ENCODE results near the gene WDR4. TPM values are rescaled to one million over a fixed set of nuclear protein-coding genes. Genes with fewer than 3 reads are reported as not detected.
"Not testable (repeated sequence)": the region's sequence is repeated elsewhere in the genome, so short reads cannot be mapped to it uniquely, and the experiment has no call there.

The WDR4 gene
- total RNA-seq, 1 donor from 2014 or later, result 22.5 TPM

GRCh38 chr21:42892582-42892930 lies 13.2 kb upstream of the WDR4 start:
- TF ChIP-seq CTCF (IDR thresholded peaks at IDR 0.05; ENCODE audit: unreplicated experiment), result no peak

GRCh38 chr21:42887326-42887725 lies 8.0 kb upstream of the WDR4 start:
- Mint-ChIP-seq H3K4me3 (ENCODE audit: low read depth) (no peak overlapping the region), H3K4me1 (ENCODE audit: low read depth) (peaks cover 1% of the 10 kb centered on the region), H3K36me3 (ENCODE audit: insufficient read depth) (no peaks in the 10 kb centered on the region), H3K9me3 (ENCODE audit: low read depth) (no peaks in the 10 kb centered on the region), H3K27me3 (no peaks in the 10 kb centered on the region), H3K27ac (no peak overlapping the region)
- DNase-seq (ENCODE audit: low spot score, unreplicated experiment), result no peak
- no peak for TF ChIP-seq CTCF (IDR thresholded peaks at IDR 0.05; ENCODE audit: unreplicated experiment)

More at GRCh38 chr21:42892582-42892930, 13.2 kb upstream of the WDR4 start:
- no peak for DNase-seq (ENCODE audit: low spot score, unreplicated experiment)
- H3K4me1 Mint-ChIP-seq (ENCODE audit: low read depth), result peaks cover 5% of the 10 kb centered on the region
- no peaks in the 10 kb centered on the region for H3K9me3 Mint-ChIP-seq (ENCODE audit: low read depth)
- no peaks in the 10 kb centered on the region for H3K36me3 Mint-ChIP-seq (ENCODE audit: insufficient read depth)
- H3K4me3 Mint-ChIP-seq (ENCODE audit: low read depth), result peak overlapping the region; percentile 79
- H3K27ac Mint-ChIP-seq, result peak overlapping the region; percentile 97
- no peaks in the 10 kb centered on the region for H3K27me3 Mint-ChIP-seq

- TF ChIP-seq CTCF (IDR thresholded peaks at IDR 0.05; ENCODE audit: unreplicated experiment), result no peak
- no peak overlapping the region for H3K27ac Mint-ChIP-seq
- no peaks in the 10 kb centered on the region for H3K36me3 Mint-ChIP-seq (ENCODE audit: insufficient read depth)
- H3K4me3 Mint-ChIP-seq (ENCODE audit: low read depth), result no peak overlapping the region
- H3K27me3 Mint-ChIP-seq, result no peaks in the 10 kb centered on the region
- peaks cover 11% of the 10 kb centered on the region for H3K4me1 Mint-ChIP-seq (ENCODE audit: low read depth)
- DNase-seq (ENCODE audit: low spot score, unreplicated experiment), result no peak
- no peaks in the 10 kb centered on the region for H3K9me3 Mint-ChIP-seq (ENCODE audit: low read depth)
Measured at GRCh38 chr21:42883921-42884320, 4.6 kb upstream of the WDR4 start.

GRCh38 chr21:42880352-42880751 lies 1.0 kb upstream of the WDR4 start:
- Mint-ChIP-seq H3K27ac (peak overlapping the region; percentile 97), H3K4me3 (ENCODE audit: low read depth) (peak overlapping the region; percentile 97), H3K27me3 (no peaks in the 10 kb centered on the region), H3K4me1 (ENCODE audit: low read depth) (peaks cover 17% of the 10 kb centered on the region), H3K36me3 (ENCODE audit: insufficient read depth) (peaks cover 4% of the 10 kb centered on the region), H3K9me3 (ENCODE audit: low read depth) (no peaks in the 10 kb centered on the region)
- no peak for DNase-seq (ENCODE audit: low spot score, unreplicated experiment)
- no peak for TF ChIP-seq CTCF (IDR thresholded peaks at IDR 0.05; ENCODE audit: unreplicated experiment)

- H3K36me3 Mint-ChIP-seq (ENCODE audit: insufficient read depth), result peaks cover 6% of the 10 kb centered on the region
- no peak for DNase-seq (ENCODE audit: low spot score, unreplicated experiment)
- no peaks in the 10 kb centered on the region for H3K9me3 Mint-ChIP-seq (ENCODE audit: low read depth)
- no peak for TF ChIP-seq CTCF (IDR thresholded peaks at IDR 0.05; ENCODE audit: unreplicated experiment)
- H3K27me3 Mint-ChIP-seq, result no peaks in the 10 kb centered on the region
- H3K27ac Mint-ChIP-seq, result peak overlapping the region; percentile 94
- H3K4me3 Mint-ChIP-seq (ENCODE audit: low read depth), result peak overlapping the region; percentile 97
- peaks cover 17% of the 10 kb centered on the region for H3K4me1 Mint-ChIP-seq (ENCODE audit: low read depth)
Measured at GRCh38 chr21:42878678-42878992, 704 bp downstream of the WDR4 start.

GRCh38 chr21:42875811-42876210 lies 3.5 kb downstream of the WDR4 start:
- not testable (repeated sequence) for H3K9me3 Mint-ChIP-seq (ENCODE audit: low read depth); H3K27me3 Mint-ChIP-seq; H3K4me3 Mint-ChIP-seq (ENCODE audit: low read depth); H3K36me3 Mint-ChIP-seq (ENCODE audit: insufficient read depth); DNase-seq (ENCODE audit: low spot score, unreplicated experiment); H3K27ac Mint-ChIP-seq
- H3K4me1 Mint-ChIP-seq (ENCODE audit: low read depth), result peaks cover 17% of the 10 kb centered on the region

Measured in progenitor cell of endocrine pancreas (in vitro differentiated cells).